H9 (cell line): ENCODE measurements around the gene IDH2. TPM values are rescaled to one million over a fixed set of nuclear protein-coding genes. Genes with fewer than 3 reads are reported as not detected.

Experiments used
- DNase-seq: peaks from one replicate; pipeline ENCODE4 v3.0.0-alpha.2; 2017
- H2AFZ ChIP-seq: one replicate; pipeline ENCODE4 v1.6.1; 2013; ENCODE audit warnings: mild to moderate bottlenecking, low read length, control low read depth, moderate library complexity
- H2AK5ac ChIP-seq: 2 replicates; pipeline ENCODE4 v1.6.1; 2013; ENCODE audit warnings: low read length, control low read depth, mixed read lengths; ENCODE audit not compliant: insufficient read length
- H2BK120ac ChIP-seq: one replicate; pipeline ENCODE4 v1.6.1; 2013; ENCODE audit warnings: low read depth, mild to moderate bottlenecking, low read length, control low read depth, inconsistent platforms; ENCODE audit not compliant: poor library complexity, severe bottlenecking
- H2BK12ac ChIP-seq: 2 replicates; pipeline ENCODE4 v1.6.1; 2013; ENCODE audit warnings: low read length, control low read depth, mixed read lengths, low read depth; ENCODE audit not compliant: insufficient read length
- H2BK15ac ChIP-seq: 2 replicates; pipeline ENCODE4 v1.6.1; 2013; ENCODE audit warnings: low read depth, low read length, control low read depth
- H2BK20ac ChIP-seq: one replicate; pipeline ENCODE4 v1.6.1; 2013; ENCODE audit warnings: low read depth, mild to moderate bottlenecking, low read length, control low read depth, inconsistent platforms; ENCODE audit not compliant: poor library complexity, severe bottlenecking
- H2BK5ac ChIP-seq: 2 replicates; pipeline ENCODE4 v1.6.1; 2013; ENCODE audit warnings: low read length, control low read depth, mixed read lengths; ENCODE audit not compliant: insufficient read length
- H3K14ac ChIP-seq: 2 replicates; pipeline ENCODE4 v1.6.1; 2013; ENCODE audit warnings: low read length, control low read depth; ENCODE audit not compliant: insufficient read depth
- H3K18ac ChIP-seq: 2 replicates; pipeline ENCODE4 v1.6.1; 2013; ENCODE audit warnings: low read depth, mild to moderate bottlenecking, mixed read lengths, low read length, control low read depth; ENCODE audit not compliant: insufficient read length
- H3K23ac ChIP-seq: 2 replicates; pipeline ENCODE4 v1.6.1; 2013; ENCODE audit warnings: low read length, control low read depth, mixed read lengths, low read depth; ENCODE audit not compliant: insufficient read length
- H3K23me2 ChIP-seq: 2 replicates; pipeline ENCODE4 v1.6.1; 2013; ENCODE audit warnings: low read depth, mild to moderate bottlenecking, mixed read lengths, low read length, control low read depth; ENCODE audit not compliant: insufficient read length, poor library complexity, severe bottlenecking
- H3K27ac ChIP-seq: 2 replicates; pipeline ENCODE4 v1.5.1; 2013; ENCODE audit warnings: low read length, control low read depth, mixed read lengths, low read depth; ENCODE audit not compliant: insufficient read length
- H3K27me3 ChIP-seq: 2 replicates; pipeline ENCODE4 v1.6.1; 2013; ENCODE audit warnings: low read length, control low read depth, inconsistent platforms; ENCODE audit not compliant: insufficient read depth
- H3K4ac ChIP-seq: 2 replicates; pipeline ENCODE4 v1.6.1; 2013; ENCODE audit warnings: low read depth, mild to moderate bottlenecking, control low read depth, inconsistent platforms, low read length, moderate library complexity
- H3K4me1 ChIP-seq: 2 replicates; pipeline ENCODE4 v1.6.1; 2013; ENCODE audit warnings: low read length, control low read depth, inconsistent platforms; ENCODE audit not compliant: insufficient read depth
- H3K4me2 ChIP-seq: 2 replicates; pipeline ENCODE4 v1.6.1; 2013; ENCODE audit warnings: low read length, control low read depth, mixed read lengths; ENCODE audit not compliant: insufficient read length, insufficient read depth
- H3K56ac ChIP-seq: 2 replicates; pipeline ENCODE4 v1.6.1; 2013; ENCODE audit warnings: low read depth, mild to moderate bottlenecking, mixed read lengths, low read length, control low read depth; ENCODE audit not compliant: insufficient read length
- H3K79me1 ChIP-seq: 2 replicates; pipeline ENCODE4 v1.6.1; 2013; ENCODE audit warnings: low read depth, mild to moderate bottlenecking, moderate library complexity, low read length, control low read depth, inconsistent platforms; ENCODE audit not compliant: insufficient read depth, poor library complexity, severe bottlenecking
- H3K79me2 ChIP-seq: 2 replicates; pipeline ENCODE4 v1.6.1; 2013; ENCODE audit warnings: low read length, control low read depth, inconsistent platforms; ENCODE audit not compliant: insufficient read depth
- H3K9ac ChIP-seq: 2 replicates; pipeline ENCODE4 v1.6.1; 2013; ENCODE audit warnings: low read length, control low read depth, mixed read lengths; ENCODE audit not compliant: insufficient read length; ENCODE audit errors: extremely low read depth
- H3K9me3 ChIP-seq: one replicate; pipeline ENCODE4 v1.6.1; 2013; ENCODE audit warnings: low read depth, low read length, inconsistent platforms; ENCODE audit not compliant: control insufficient read depth
- H3T11ph ChIP-seq: one replicate; pipeline ENCODE4 v1.6.1; 2013; ENCODE audit warnings: mild to moderate bottlenecking, low read length, control low read depth, inconsistent platforms
- H4K20me1 ChIP-seq: one replicate; pipeline ENCODE4 v1.6.1; 2013; ENCODE audit not compliant: control insufficient read depth, insufficient read length, insufficient read depth
- H4K5ac ChIP-seq: 2 replicates; pipeline ENCODE4 v1.6.1; 2013; ENCODE audit warnings: low read depth, mild to moderate bottlenecking, mixed read lengths, low read length, control low read depth; ENCODE audit not compliant: insufficient read length
- H4K8ac ChIP-seq: replicated peaks from 2 replicates; pipeline ENCODE4 v1.6.1; 2013; ENCODE audit warnings: low read length, control low read depth, mixed read lengths, low read depth; ENCODE audit not compliant: insufficient read length
- H4K91ac ChIP-seq: 2 replicates; pipeline ENCODE4 v1.6.1; 2013; ENCODE audit warnings: low read depth, mild to moderate bottlenecking, moderate library complexity, mixed read lengths, low read length, control low read depth; ENCODE audit not compliant: insufficient read length
- H3K27ac Mint-ChIP-seq, 3 experiments: 2 replicates in 2 of 3; 3 replicates in 1 of 3; pipeline ENCODE4 v1.8.0; 2020 to 2021; ENCODE audit warnings: mixed read lengths in 3 of 3, mild to moderate bottlenecking in 1 of 3, moderate library complexity in 1 of 3
- H3K27me3 Mint-ChIP-seq: 2 replicates; pipeline ENCODE4 v1.8.0; 2021; ENCODE audit warnings: low read depth, mild to moderate bottlenecking, moderate library complexity, mixed read lengths
- H3K36me3 Mint-ChIP-seq, 3 experiments: 2 replicates in 2 of 3; 3 replicates in 1 of 3; pipeline ENCODE4 v1.8.0; 2020 to 2021; ENCODE audit warnings: low read depth in 3 of 3, mixed read lengths in 3 of 3; ENCODE audit not compliant: insufficient read depth in 1 of 3
- H3K4me1 Mint-ChIP-seq, 2 experiments: 2 replicates each; pipeline ENCODE4 v1.8.0; 2020; ENCODE audit warnings: mixed read lengths in 2 of 2
- H3K4me3 Mint-ChIP-seq, 2 experiments: 2 replicates in 1 of 2; 3 replicates in 1 of 2; pipeline ENCODE4 v1.8.0; 2020 to 2021; ENCODE audit warnings: mild to moderate bottlenecking in 2 of 2, mixed read lengths in 2 of 2, moderate library complexity in 1 of 2
- H3K9me3 Mint-ChIP-seq, 2 experiments: 2 replicates in 1 of 2; 3 replicates in 1 of 2; pipeline ENCODE4 v1.8.0; 2020; ENCODE audit warnings: mild to moderate bottlenecking in 2 of 2, mixed read lengths in 2 of 2, moderate library complexity in 1 of 2
- WGBS: extraction: QIAGEN DNeasy Blood & Tissue Kit; methylation state at CpG from one replicate; pipeline ENCODE4 v1.1.7; 2013; ENCODE audit warnings: missing lambda C conversion rate, low lambda C conversion rate, mixed read lengths; ENCODE audit not compliant: insufficient read length; ENCODE audit errors: extremely low coverage; 5-methylcytosine and 5-hydroxymethylcytosine counted together
- total RNA-seq: library from RNA; stranded (reverse); gene quantifications from 2 replicates; pipeline ENCODE4 v1.2.1, GENCODE V29; 2021
- TF ChIP-seq, protein P1 (sequence below): fragments of 200-600 bp; sonication (generic); conservative IDR thresholded peaks from 3 replicates; pipeline ENCODE4 v1.8.0; 2021; ENCODE audit warnings: antibody characterized with exemption, mild to moderate bottlenecking

The IDH2 gene
- total RNA-seq, 1 experiment from 2014 or later = 57.7 TPM

DNA sequence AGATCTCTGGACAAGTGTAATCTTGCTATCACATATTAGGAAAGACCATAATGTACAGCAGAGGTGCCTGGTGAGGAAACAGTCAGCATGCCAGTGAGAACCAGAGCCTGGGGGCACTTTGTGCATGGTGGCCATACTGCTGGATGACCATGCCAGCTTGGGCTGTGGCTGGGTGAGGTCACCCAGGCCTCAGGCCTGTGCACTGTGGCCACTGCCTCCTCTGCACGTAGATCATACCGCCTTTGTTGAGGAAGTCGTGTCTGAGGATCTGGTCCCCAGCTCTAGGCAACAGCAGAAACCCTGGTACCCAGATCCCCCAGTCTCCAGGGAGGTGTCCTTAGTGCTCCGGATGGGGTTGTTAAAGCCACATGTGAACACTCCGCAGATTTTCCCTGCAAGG lies 62.3 kb downstream of the IDH2 start:
- Histone ChIP-seq H3K4me1 (peaks cover 9% of the 10 kb centered on the region; the same call in 1 of the 2 replicates), H3K27ac (no peak overlapping the region)

More for the DNA sequence above, 62.3 kb downstream of the IDH2 start:
- Histone ChIP-seq H3K23ac (no peak overlapping the region), H3K79me2 (0 out of 2 replicates have a peak, but pooled peaks cover 2% of the 10 kb centered on the region), H4K91ac (no peak overlapping the region), H3K56ac (no peak overlapping the region), H2BK20ac (no peak overlapping the region), H4K5ac (no peak overlapping the region), H2BK15ac (no peak overlapping the region), H2AK5ac (no peak overlapping the region), H4K20me1 (no peaks in the 10 kb centered on the region), H3K18ac (no peak overlapping the region), H3K79me1 (no peaks in the 10 kb centered on the region), H2BK12ac (no peak overlapping the region), H2BK120ac (no peak overlapping the region), H3K9me3 (no peaks in the 10 kb centered on the region), H3K27me3 (no peaks in the 10 kb centered on the region), H3K14ac (no peak overlapping the region), H2AFZ (no peak overlapping the region), H2BK5ac (no peak overlapping the region), H4K8ac (no peak overlapping the region), H3K9ac (no peak overlapping the region), H3T11ph (no peak overlapping the region), H3K4me2 (no peak overlapping the region), H3K23me2 (no peaks in the 10 kb centered on the region), H3K4ac (no peak overlapping the region)
- no peak for DNase-seq
- TF ChIP-seq, protein P1, sequence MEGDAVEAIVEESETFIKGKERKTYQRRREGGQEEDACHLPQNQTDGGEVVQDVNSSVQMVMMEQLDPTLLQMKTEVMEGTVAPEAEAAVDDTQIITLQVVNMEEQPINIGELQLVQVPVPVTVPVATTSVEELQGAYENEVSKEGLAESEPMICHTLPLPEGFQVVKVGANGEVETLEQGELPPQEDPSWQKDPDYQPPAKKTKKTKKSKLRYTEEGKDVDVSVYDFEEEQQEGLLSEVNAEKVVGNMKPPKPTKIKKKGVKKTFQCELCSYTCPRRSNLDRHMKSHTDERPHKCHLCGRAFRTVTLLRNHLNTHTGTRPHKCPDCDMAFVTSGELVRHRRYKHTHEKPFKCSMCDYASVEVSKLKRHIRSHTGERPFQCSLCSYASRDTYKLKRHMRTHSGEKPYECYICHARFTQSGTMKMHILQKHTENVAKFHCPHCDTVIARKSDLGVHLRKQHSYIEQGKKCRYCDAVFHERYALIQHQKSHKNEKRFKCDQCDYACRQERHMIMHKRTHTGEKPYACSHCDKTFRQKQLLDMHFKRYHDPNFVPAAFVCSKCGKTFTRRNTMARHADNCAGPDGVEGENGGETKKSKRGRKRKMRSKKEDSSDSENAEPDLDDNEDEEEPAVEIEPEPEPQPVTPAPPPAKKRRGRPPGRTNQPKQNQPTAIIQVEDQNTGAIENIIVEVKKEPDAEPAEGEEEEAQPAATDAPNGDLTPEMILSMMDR = no peak
- Mint-ChIP-seq H3K4me3 (no peak overlapping the region), H3K36me3 (no peaks in the 10 kb centered on the region), H3K9me3 (no peaks in the 10 kb centered on the region), H3K4me1 (peaks cover 55 to 65% of the 10 kb centered on the region in 2 experiments), H3K27me3 (no peaks in the 10 kb centered on the region; the same call in 1 of the 2 replicates), H3K27ac (no peak overlapping the region; a peak in 2 of 7 replicates)
- WGBS = no CpG with 5 or more reads among the region's 5 CpGs
